ENCODE data around the gene EQTN.

EQTN gene

GRCh38 chr9:27278374-27278773 is 18.6 kb downstream of the EQTN start:
- H3K27ac ChIP-seq (ENCODE audit: low read length), result no peak overlapping the region
- no peaks in the 10 kb centered on the region for H4K20me1 ChIP-seq (ENCODE audit: insufficient read depth, low read length)
- no peaks in the 10 kb centered on the region for H3K79me2 ChIP-seq (ENCODE audit: low read length)
- H3K9me3 ChIP-seq (replicated peaks; ENCODE audit: insufficient read depth, low read length), result no peaks in the 10 kb centered on the region
- TF ChIP-seq EZH2phosphoT487 (IDR thresholded peaks at IDR 0.05; ENCODE audit: low read length) (no peak), CTCF (IDR thresholded peaks at IDR 0.05; ENCODE audit: low read length) (no peak), EZH2 (optimal IDR thresholded peaks at IDR 0.05; ENCODE audit: low read depth, low read length) (no peak)
- H3K4me3 ChIP-seq (ENCODE audit: low read length), result no peak overlapping the region
- H2AFZ ChIP-seq (ENCODE audit: low read length), result no peak overlapping the region
- H3K4me2 ChIP-seq (ENCODE audit: low read depth, low read length), result no peak overlapping the region
- H3K27me3 ChIP-seq (replicated peaks; ENCODE audit: insufficient read depth, low read length), result no peaks in the 10 kb centered on the region
- H3K4me1 ChIP-seq (ENCODE audit: low read length), result no peaks in the 10 kb centered on the region
- DNase-seq, result no peak
- H3K36me3 ChIP-seq (replicated peaks; ENCODE audit: insufficient read depth, low read length), result no peaks in the 10 kb centered on the region
- H3F3A ChIP-seq (ENCODE audit: insufficient read depth, low read length), result no peaks in the 10 kb centered on the region
- H3K9me2 ChIP-seq (replicated peaks; ENCODE audit: insufficient read depth, low read length), result no peaks in the 10 kb centered on the region
- no peak overlapping the region for H3K9ac ChIP-seq (ENCODE audit: low read length)

GRCh38 chr9:27276193-27277030 is 20.5 kb downstream of the EQTN start:
- Histone ChIP-seq H3K4me2 (ENCODE audit: low read depth, low read length) (peak overlapping the region; percentile 33; the same call in 1 of the 2 replicates), H4K20me1 (ENCODE audit: insufficient read depth, low read length) (no peaks in the 10 kb centered on the region), H3K27ac (ENCODE audit: low read length) (no peak overlapping the region), H2AFZ (ENCODE audit: low read length) (0 out of 2 replicates have a peak overlapping the region, but pooled peaks have one; percentile 30), H3K27me3 (replicated peaks; ENCODE audit: insufficient read depth, low read length) (no peaks in the 10 kb centered on the region), H3K4me1 (ENCODE audit: low read length) (no peaks in the 10 kb centered on the region), H3F3A (ENCODE audit: insufficient read depth, low read length) (no peaks in the 10 kb centered on the region), H3K4me3 (ENCODE audit: low read length) (no peak overlapping the region; the same call in 1 of the 2 replicates), H3K9ac (ENCODE audit: low read length) (no peak overlapping the region), H3K9me2 (replicated peaks; ENCODE audit: insufficient read depth, low read length) (no peaks in the 10 kb centered on the region), H3K9me3 (replicated peaks; ENCODE audit: insufficient read depth, low read length) (no peaks in the 10 kb centered on the region), H3K36me3 (replicated peaks; ENCODE audit: insufficient read depth, low read length) (no peaks in the 10 kb centered on the region), H3K79me2 (ENCODE audit: low read length) (no peaks in the 10 kb centered on the region)
- DNase-seq, result peak; percentile 24
- TF ChIP-seq CTCF (IDR thresholded peaks at IDR 0.05; ENCODE audit: low read length) (peak; percentile 50), EZH2phosphoT487 (IDR thresholded peaks at IDR 0.05; ENCODE audit: low read length) (no peak)

GRCh38 chr9:27273186-27273585 is 23.8 kb downstream of the EQTN start:
- H3K4me3 ChIP-seq (ENCODE audit: low read length), result no peak overlapping the region
- H3K4me2 ChIP-seq (ENCODE audit: low read depth, low read length), result no peak overlapping the region
- no peaks in the 10 kb centered on the region for H3K27me3 ChIP-seq (replicated peaks; ENCODE audit: insufficient read depth, low read length)
- no peaks in the 10 kb centered on the region for H3K9me2 ChIP-seq (replicated peaks; ENCODE audit: insufficient read depth, low read length)
- H3F3A ChIP-seq (ENCODE audit: insufficient read depth, low read length), result no peaks in the 10 kb centered on the region
- H3K9me3 ChIP-seq (replicated peaks; ENCODE audit: insufficient read depth, low read length), result no peaks in the 10 kb centered on the region
- TF ChIP-seq CTCF (IDR thresholded peaks at IDR 0.05; ENCODE audit: low read length), result no peak
- TF ChIP-seq EZH2phosphoT487 (IDR thresholded peaks at IDR 0.05; ENCODE audit: low read length), result no peak
- TF ChIP-seq EZH2 (optimal IDR thresholded peaks at IDR 0.05; ENCODE audit: low read depth, low read length), result no peak
- no peak for DNase-seq
- H2AFZ ChIP-seq (ENCODE audit: low read length), result no peak overlapping the region
- H3K4me1 ChIP-seq (ENCODE audit: low read length), result no peaks in the 10 kb centered on the region
- H3K9ac ChIP-seq (ENCODE audit: low read length), result no peak overlapping the region
- no peak overlapping the region for H3K27ac ChIP-seq (ENCODE audit: low read length)
- no peaks in the 10 kb centered on the region for H3K36me3 ChIP-seq (replicated peaks; ENCODE audit: insufficient read depth, low read length)
- H4K20me1 ChIP-seq (ENCODE audit: insufficient read depth, low read length), result no peaks in the 10 kb centered on the region
- H3K79me2 ChIP-seq (ENCODE audit: low read length), result no peaks in the 10 kb centered on the region

All from MM.1S (cell line).